ENCODE data around the gene LHX5.

DNA sequence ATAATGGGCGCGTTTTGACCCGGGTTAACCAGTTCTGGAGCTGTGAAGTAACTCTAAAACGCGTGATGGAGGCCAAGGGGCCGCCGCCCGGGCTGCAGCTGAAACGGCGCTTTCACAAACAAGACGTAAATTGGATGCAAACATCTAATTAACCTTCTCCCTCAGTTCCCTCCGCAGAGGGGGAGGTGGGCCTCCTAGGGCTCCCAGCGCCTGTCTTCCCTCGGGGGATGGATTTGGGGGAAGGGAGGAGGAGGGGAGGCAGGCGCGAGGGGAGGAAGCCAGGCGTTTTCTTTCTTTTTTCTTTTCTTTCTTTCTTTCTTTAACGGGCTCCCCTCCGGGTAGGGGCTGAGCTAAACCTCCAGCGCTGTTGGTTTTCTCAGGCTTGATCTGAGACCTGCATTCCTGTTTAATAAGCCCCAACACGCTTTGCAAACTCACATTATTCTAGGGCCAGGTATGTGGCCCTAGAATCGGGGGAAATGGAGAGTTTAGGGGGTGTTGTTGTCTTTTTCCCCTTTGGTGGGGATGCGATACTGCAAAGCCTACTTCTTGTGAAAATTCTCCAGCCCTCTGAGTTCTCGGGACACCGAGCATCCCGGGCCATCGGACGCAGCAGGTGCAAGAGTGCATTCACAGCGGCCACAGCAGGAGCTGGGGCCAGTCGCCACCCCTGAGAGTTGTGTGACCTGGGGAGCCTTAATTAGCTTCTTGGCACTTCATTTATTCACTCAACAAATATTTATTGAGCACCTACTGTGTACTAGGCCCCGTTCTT is 43.6 kb upstream of the LHX5 start:
- TF ChIP-seq POLR2A (IDR thresholded peaks at IDR 0.05) = no peak
- TF ChIP-seq, protein P1, sequence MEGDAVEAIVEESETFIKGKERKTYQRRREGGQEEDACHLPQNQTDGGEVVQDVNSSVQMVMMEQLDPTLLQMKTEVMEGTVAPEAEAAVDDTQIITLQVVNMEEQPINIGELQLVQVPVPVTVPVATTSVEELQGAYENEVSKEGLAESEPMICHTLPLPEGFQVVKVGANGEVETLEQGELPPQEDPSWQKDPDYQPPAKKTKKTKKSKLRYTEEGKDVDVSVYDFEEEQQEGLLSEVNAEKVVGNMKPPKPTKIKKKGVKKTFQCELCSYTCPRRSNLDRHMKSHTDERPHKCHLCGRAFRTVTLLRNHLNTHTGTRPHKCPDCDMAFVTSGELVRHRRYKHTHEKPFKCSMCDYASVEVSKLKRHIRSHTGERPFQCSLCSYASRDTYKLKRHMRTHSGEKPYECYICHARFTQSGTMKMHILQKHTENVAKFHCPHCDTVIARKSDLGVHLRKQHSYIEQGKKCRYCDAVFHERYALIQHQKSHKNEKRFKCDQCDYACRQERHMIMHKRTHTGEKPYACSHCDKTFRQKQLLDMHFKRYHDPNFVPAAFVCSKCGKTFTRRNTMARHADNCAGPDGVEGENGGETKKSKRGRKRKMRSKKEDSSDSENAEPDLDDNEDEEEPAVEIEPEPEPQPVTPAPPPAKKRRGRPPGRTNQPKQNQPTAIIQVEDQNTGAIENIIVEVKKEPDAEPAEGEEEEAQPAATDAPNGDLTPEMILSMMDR (IDR thresholded peaks at IDR 0.05) = no peak

Measured in ovary (tissue), 3 donors.